Fibroblast of gingiva (primary cell): ENCODE measurements around the gene CYP26A1.

Experiments
- DNase-seq: peaks from one replicate; pipeline ENCODE4 v3.0.0-alpha.2; 2011; ENCODE audit warnings: low read depth

Gene CYP26A1

DNA sequence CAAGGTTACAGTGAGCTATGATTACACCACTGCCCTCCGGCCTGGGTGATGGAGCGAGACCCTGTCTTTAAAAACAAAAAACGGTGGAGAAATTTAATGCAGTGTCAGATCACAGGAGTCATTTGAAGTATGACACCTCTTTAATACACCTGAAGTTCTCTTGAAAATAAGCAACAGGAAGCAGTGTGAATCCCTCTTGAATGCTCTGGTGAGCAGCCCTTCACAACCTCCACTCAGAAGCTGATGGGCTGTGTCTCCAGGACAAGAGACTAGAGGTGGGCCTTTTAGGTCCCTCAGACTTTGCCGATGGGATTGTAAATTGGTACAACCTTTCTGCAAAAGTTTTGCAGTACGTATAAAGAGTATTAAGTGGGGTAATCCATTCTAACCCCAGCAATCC is 50.1 kb downstream of the CYP26A1 start:
- no peak for DNase-seq

DNA sequence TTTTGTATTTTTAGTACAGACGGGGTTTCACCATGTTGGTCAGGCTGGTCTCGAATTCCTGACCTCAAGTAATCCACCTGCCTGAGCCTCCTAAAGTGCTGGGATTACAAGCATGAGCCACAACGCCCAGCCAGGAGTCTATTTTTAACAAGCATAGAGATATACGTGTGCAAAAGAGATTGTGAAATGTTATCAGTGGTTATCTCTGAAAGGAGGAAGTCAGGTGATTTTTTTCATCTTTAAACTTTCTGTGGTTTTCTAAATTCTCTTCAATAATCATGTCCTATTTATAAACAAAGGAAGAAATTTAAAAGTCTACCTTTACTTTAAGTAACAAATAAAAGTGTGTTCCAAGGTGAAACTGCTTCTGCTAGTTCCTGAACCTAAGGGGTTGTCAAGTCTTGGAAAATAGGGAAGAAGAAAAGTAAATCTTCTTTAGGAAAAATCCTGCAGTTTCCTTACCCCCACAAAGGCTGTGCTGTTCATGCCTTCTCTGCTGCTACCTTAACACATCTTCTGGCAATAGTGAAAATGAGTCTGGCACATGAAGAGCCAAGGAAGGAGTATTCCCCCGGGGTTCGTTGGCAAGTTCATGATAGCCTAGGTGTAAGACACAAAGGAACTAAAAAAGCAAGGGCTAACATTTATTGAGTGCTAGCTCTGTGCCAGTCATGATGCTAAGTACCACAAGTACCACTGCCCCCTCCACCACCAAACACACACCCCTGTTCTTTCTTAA is 51.1 kb downstream of the CYP26A1 start:
- DNase-seq = no peak

DNA sequence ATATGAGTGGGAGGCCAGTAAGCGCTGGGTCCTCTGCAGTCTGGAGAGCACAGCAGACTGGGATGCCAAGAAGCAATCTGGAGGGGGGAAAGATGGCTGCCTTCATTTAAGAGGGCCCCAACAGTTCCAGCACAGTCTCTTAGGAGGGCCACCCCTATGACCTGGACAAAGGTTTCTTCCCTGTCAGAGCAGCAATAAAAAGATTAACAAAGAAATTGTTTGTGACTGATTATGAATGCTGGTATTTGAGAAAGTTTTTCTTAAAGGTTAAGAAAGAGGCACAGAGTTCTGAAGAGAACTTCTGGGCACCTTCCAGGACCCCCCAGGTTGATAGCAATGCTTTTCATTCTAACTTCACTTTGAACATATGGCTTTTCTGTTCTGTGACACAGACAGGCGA is 52.3 kb downstream of the CYP26A1 start:
- DNase-seq = no peak

- no peak for DNase-seq
Measured at GRCh38 chr10:93126483-93127052, 52.9 kb downstream of the CYP26A1 start.
